ENCODE measurements around the gene SOST. TPM values are rescaled to one million over a fixed set of nuclear protein-coding genes. Genes with fewer than 3 reads are reported as not detected.
"Not testable (repeated sequence)": the region's sequence is repeated elsewhere in the genome, so short reads cannot be mapped to it uniquely, and the experiment has no call there.

SOST gene
- total RNA-seq, 1 donor from 2014 or later: not detected

GRCh38 chr17:43799047-43799446 lies 40.5 kb upstream of the SOST start:
- H3K4me2 ChIP-seq (ENCODE audit: low read length): no peak overlapping the region
- H3K79me2 ChIP-seq (ENCODE audit: insufficient read depth, low read length): no peaks in the 10 kb centered on the region
- H3K27me3 Mint-ChIP-seq (ENCODE audit: low read depth, unreplicated experiment): peaks cover 15% of the 10 kb centered on the region
- H3K9me3 Mint-ChIP-seq (ENCODE audit: unreplicated experiment): peaks cover 20% of the 10 kb centered on the region
- H3K4me1 Mint-ChIP-seq (ENCODE audit: low read depth, unreplicated experiment): peaks cover 2% of the 10 kb centered on the region
- no peak overlapping the region for H3K9ac ChIP-seq (ENCODE audit: low read length)
- H4K20me1 ChIP-seq (ENCODE audit: insufficient read depth, low read length): no peaks in the 10 kb centered on the region
- H3K36me3 ChIP-seq (ENCODE audit: insufficient read depth, low read length): peaks cover 4% of the 10 kb centered on the region
- DNase-seq (ENCODE audit: low read depth): no peak
- no peaks in the 10 kb centered on the region for H3K27me3 ChIP-seq (ENCODE audit: insufficient read depth, low read length)
- FAIRE-seq: no peak
- no peaks in the 10 kb centered on the region for H3K9me3 ChIP-seq (ENCODE audit: insufficient read depth, low read depth, low read length)
- H3K27ac ChIP-seq (ENCODE audit: low read depth, low read length): no peak overlapping the region
- H3K4me1 ChIP-seq (ENCODE audit: insufficient read depth, low read length): peaks cover 4% of the 10 kb centered on the region
- H3K27ac Mint-ChIP-seq (ENCODE audit: unreplicated experiment): no peak overlapping the region
- H3K36me3 Mint-ChIP-seq (ENCODE audit: low read depth, unreplicated experiment): peaks cover 2% of the 10 kb centered on the region
- no peak overlapping the region for H3K4me3 Mint-ChIP-seq (ENCODE audit: unreplicated experiment)
- TF ChIP-seq EZH2 (IDR thresholded peaks at IDR 0.05; ENCODE audit: insufficient read depth, low read length): no peak
- no peak for TF ChIP-seq CTCF (IDR thresholded peaks at IDR 0.05; ENCODE audit: insufficient read depth, low read depth, low read length)
- H2AFZ ChIP-seq (ENCODE audit: low read depth, low read length): no peak overlapping the region
- H3K4me3 ChIP-seq (ENCODE audit: insufficient read depth, low read depth, low read length): no peak overlapping the region

GRCh38 chr17:43798024-43798423 lies 39.4 kb upstream of the SOST start:
- not testable (repeated sequence) for H2AFZ ChIP-seq (ENCODE audit: low read depth, low read length); H3K27ac ChIP-seq (ENCODE audit: low read depth, low read length); H3K9me3 ChIP-seq (ENCODE audit: insufficient read depth, low read depth, low read length); H3K4me3 Mint-ChIP-seq (ENCODE audit: unreplicated experiment); H3K27me3 ChIP-seq (ENCODE audit: insufficient read depth, low read length); H3K4me3 ChIP-seq (ENCODE audit: insufficient read depth, low read depth, low read length); H3K79me2 ChIP-seq (ENCODE audit: insufficient read depth, low read length); H3K9ac ChIP-seq (ENCODE audit: low read length); H3K4me2 ChIP-seq (ENCODE audit: low read length); H3K4me1 Mint-ChIP-seq (ENCODE audit: low read depth, unreplicated experiment); H3K4me1 ChIP-seq (ENCODE audit: insufficient read depth, low read length); H3K36me3 Mint-ChIP-seq (ENCODE audit: low read depth, unreplicated experiment); FAIRE-seq; DNase-seq (ENCODE audit: low read depth); H3K36me3 ChIP-seq (ENCODE audit: insufficient read depth, low read length); H3K27ac Mint-ChIP-seq (ENCODE audit: unreplicated experiment); H4K20me1 ChIP-seq (ENCODE audit: insufficient read depth, low read length)
- peaks cover 25% of the 10 kb centered on the region for H3K9me3 Mint-ChIP-seq (ENCODE audit: unreplicated experiment)
- peaks cover 15% of the 10 kb centered on the region for H3K27me3 Mint-ChIP-seq (ENCODE audit: low read depth, unreplicated experiment)

GRCh38 chr17:43792668-43793067 lies 34.1 kb upstream of the SOST start:
- H3K4me3 Mint-ChIP-seq (ENCODE audit: unreplicated experiment); DNase-seq (ENCODE audit: low read depth); H4K20me1 ChIP-seq (ENCODE audit: insufficient read depth, low read length); H3K9ac ChIP-seq (ENCODE audit: low read length); H3K79me2 ChIP-seq (ENCODE audit: insufficient read depth, low read length); H3K36me3 ChIP-seq (ENCODE audit: insufficient read depth, low read length); H3K36me3 Mint-ChIP-seq (ENCODE audit: low read depth, unreplicated experiment); H3K4me1 Mint-ChIP-seq (ENCODE audit: low read depth, unreplicated experiment); H3K27ac Mint-ChIP-seq (ENCODE audit: unreplicated experiment); H3K9me3 ChIP-seq (ENCODE audit: insufficient read depth, low read depth, low read length); H3K27me3 ChIP-seq (ENCODE audit: insufficient read depth, low read length); FAIRE-seq; H3K4me1 ChIP-seq (ENCODE audit: insufficient read depth, low read length); H2AFZ ChIP-seq (ENCODE audit: low read depth, low read length); H3K27ac ChIP-seq (ENCODE audit: low read depth, low read length); H3K4me2 ChIP-seq (ENCODE audit: low read length); H3K4me3 ChIP-seq (ENCODE audit: insufficient read depth, low read depth, low read length): not testable (repeated sequence)
- Mint-ChIP-seq H3K27me3 (ENCODE audit: low read depth, unreplicated experiment) (peaks cover 15% of the 10 kb centered on the region), H3K9me3 (ENCODE audit: unreplicated experiment) (peaks cover 33% of the 10 kb centered on the region)

GRCh38 chr17:43791589-43791988 lies 33.0 kb upstream of the SOST start:
- no peak for TF ChIP-seq CTCF (IDR thresholded peaks at IDR 0.05; ENCODE audit: insufficient read depth, low read depth, low read length)
- no peak for TF ChIP-seq EZH2 (IDR thresholded peaks at IDR 0.05; ENCODE audit: insufficient read depth, low read length)
- Histone ChIP-seq H2AFZ (ENCODE audit: low read depth, low read length) (no peak overlapping the region), H3K79me2 (ENCODE audit: insufficient read depth, low read length) (no peaks in the 10 kb centered on the region), H3K4me1 (ENCODE audit: insufficient read depth, low read length) (no peaks in the 10 kb centered on the region), H3K9ac (ENCODE audit: low read length) (no peak overlapping the region), H3K27me3 (ENCODE audit: insufficient read depth, low read length) (peaks cover 3% of the 10 kb centered on the region), H3K9me3 (ENCODE audit: insufficient read depth, low read depth, low read length) (no peaks in the 10 kb centered on the region), H3K4me3 (ENCODE audit: insufficient read depth, low read depth, low read length) (no peak overlapping the region), H4K20me1 (ENCODE audit: insufficient read depth, low read length) (no peaks in the 10 kb centered on the region), H3K36me3 (ENCODE audit: insufficient read depth, low read length) (no peaks in the 10 kb centered on the region), H3K4me2 (ENCODE audit: low read length) (peak overlapping the region; percentile 32), H3K27ac (ENCODE audit: low read depth, low read length) (no peak overlapping the region)
- no peaks in the 10 kb centered on the region for H3K4me1 Mint-ChIP-seq (ENCODE audit: low read depth, unreplicated experiment)
- H3K27me3 Mint-ChIP-seq (ENCODE audit: low read depth, unreplicated experiment): peaks cover 15% of the 10 kb centered on the region
- DNase-seq (ENCODE audit: low read depth) (peak; percentile 50), FAIRE-seq (no peak)
- H3K4me3 Mint-ChIP-seq (ENCODE audit: unreplicated experiment): no peak overlapping the region
- H3K9me3 Mint-ChIP-seq (ENCODE audit: unreplicated experiment): peaks cover 26% of the 10 kb centered on the region
- H3K27ac Mint-ChIP-seq (ENCODE audit: unreplicated experiment): no peak overlapping the region
- H3K36me3 Mint-ChIP-seq (ENCODE audit: low read depth, unreplicated experiment): no peaks in the 10 kb centered on the region
